OCI-LY1 (cell line): Measurements from ENCODE around the gene CXCL3.

Experiments used
- CTCF ChIP-seq: fragments of 200-600 bp; sonication (generic), shearing (Covaris generic); IDR thresholded peaks from 2 replicates; pipeline ENCODE4 v1.5.1; 2017; ENCODE audit warnings: mild to moderate bottlenecking, antibody characterized with exemption, low read length, moderate library complexity, mixed read lengths
- EZH2 ChIP-seq: fragments of 200-600 bp; sonication (generic), shearing (Covaris generic); IDR thresholded peaks from 2 replicates; pipeline ENCODE4 v1.8.0; 2017; ENCODE audit warnings: borderline replicate concordance, mixed run types, mild to moderate bottlenecking, antibody characterized with exemption, low read length, moderate library complexity, mixed read lengths

DNA sequence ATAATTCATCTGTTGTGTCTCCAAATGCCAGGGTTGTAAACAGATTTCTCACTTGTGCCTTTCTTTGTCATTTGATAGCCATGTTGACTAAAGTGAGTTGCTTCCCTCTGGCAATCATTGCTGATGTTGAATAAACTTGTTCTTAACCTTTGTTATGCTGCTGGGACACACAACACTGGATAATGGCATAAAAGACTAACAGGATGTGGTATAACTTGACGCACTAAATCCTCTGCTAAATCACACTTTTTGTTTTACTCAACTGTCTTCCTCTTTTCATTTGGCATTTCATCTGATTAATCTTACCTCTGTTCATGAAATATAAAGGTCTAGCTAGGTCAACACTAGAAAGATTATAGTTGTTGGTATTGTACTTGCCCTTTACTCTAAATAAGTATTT lies 22.4 kb downstream of the CXCL3 start:
- no peak for TF ChIP-seq CTCF
- TF ChIP-seq EZH2: no peak
